HCT116 (cell line): ENCODE results near the gene S1PR1.
"Not testable (repeated sequence)": the region's sequence is repeated elsewhere in the genome, so short reads cannot be mapped to it uniquely, and the experiment has no call there.

Source experiments
- CTCF ChIP-seq, 3 experiments: fragments of 200-600 bp in 1 of 3; sonication (generic) in 1 of 3; IDR thresholded peaks in 2 of 3; conservative IDR thresholded peaks in 1 of 3; 2 replicates each; pipeline ENCODE4 v1.5.1; 2012 to 2017; ENCODE audit warnings: low read depth in 2 of 3, low read length in 2 of 3, antibody characterized with exemption in 1 of 3, borderline replicate concordance in 1 of 3, control low read depth in 1 of 3, mild to moderate bottlenecking in 1 of 3, mixed read lengths in 1 of 3, mixed run types in 1 of 3, moderate library complexity in 1 of 3; ENCODE audit not compliant: insufficient read depth in 1 of 3
- EGR1 ChIP-seq: IDR thresholded peaks from 2 replicates; pipeline ENCODE4 v1.6.1; 2012; ENCODE audit warnings: low read depth
- MAX ChIP-seq: IDR thresholded peaks from 2 replicates; pipeline ENCODE4 v1.6.1; 2012
- POLR2A ChIP-seq: IDR thresholded peaks from 2 replicates; pipeline ENCODE4 v1.7.0; 2011; ENCODE audit warnings: borderline replicate concordance; ENCODE audit not compliant: insufficient read depth, insufficient read length; ENCODE audit errors: extremely low read depth
- POLR2AphosphoS5 ChIP-seq: IDR thresholded peaks from 2 replicates; pipeline ENCODE4 v1.6.1; 2011; ENCODE audit warnings: mild to moderate bottlenecking, low read depth, low read length, moderate library complexity
- RAD21 ChIP-seq: IDR thresholded peaks from 2 replicates; pipeline ENCODE4 v1.6.1; 2012; ENCODE audit warnings: low read depth, mild to moderate bottlenecking
- REST ChIP-seq: IDR thresholded peaks from 2 replicates; pipeline ENCODE4 v1.6.1; 2012; ENCODE audit warnings: low read depth
- SP1 ChIP-seq: IDR thresholded peaks from 2 replicates; pipeline ENCODE4 v1.6.1; 2012; ENCODE audit warnings: low read depth

- TF ChIP-seq CTCF (IDR thresholded peaks at IDR 0.05 in 2 of 3, conservative IDR thresholded peaks at IDR 0.05 in 1 of 3; ENCODE audit: borderline replicate concordance in 1 of 3, insufficient read depth in 1 of 3, low read depth in 2 of 3, low read length in 2 of 3); SP1; RAD21; REST; POLR2AphosphoS5; POLR2A; MAX; EGR1: not testable (repeated sequence)
Measured at GRCh38 chr1:101218968-101219367, 17.9 kb upstream of the S1PR1 start.
